HG03025 (cell line): Measurements from ENCODE around the gene SRF.
"Not testable (repeated sequence)": the region's sequence is repeated elsewhere in the genome, so short reads cannot be mapped to it uniquely, and the experiment has no call there.

Source experiments
- ATAC-seq: cut with Tn5 transposase; IDR thresholded peaks from one replicate; pipeline ENCODE4 v1.9.1; 2021; ENCODE audit warnings: mild to moderate bottlenecking, moderate library complexity; ENCODE audit not compliant: unreplicated experiment, low FRiP score

SRF gene

GRCh38 chr6:43170931-43171706 is at the start of gene SRF:
SRF (plus strand) TSS chr6:43171269; CDS start chr6:43171657, 388 bp downstream.
- ATAC-seq: peak; percentile 53

GRCh38 chr6:43122146-43122545 is 48.9 kb upstream of the SRF start:
- ATAC-seq: no peak

- ATAC-seq: no peak
Measured at GRCh38 chr6:43123461-43124314, 47.4 kb upstream of the SRF start.

- ATAC-seq: no peak
Measured at GRCh38 chr6:43124481-43124880, 46.6 kb upstream of the SRF start.

- no peak for ATAC-seq
Measured at GRCh38 chr6:43125119-43125518, 46.0 kb upstream of the SRF start.

- no peak for ATAC-seq
Measured at GRCh38 chr6:43125555-43125954, 45.5 kb upstream of the SRF start.

GRCh38 chr6:43127180-43127579 is 43.9 kb upstream of the SRF start:
- ATAC-seq: no peak

- ATAC-seq: no peak
Measured at GRCh38 chr6:43127877-43128276, 43.2 kb upstream of the SRF start.

GRCh38 chr6:43128926-43129325 is 42.1 kb upstream of the SRF start:
- ATAC-seq: no peak

- no peak for ATAC-seq
Measured at GRCh38 chr6:43129434-43130194, 41.5 kb upstream of the SRF start.

GRCh38 chr6:43130429-43130828 is 40.6 kb upstream of the SRF start:
- ATAC-seq: no peak

- not testable (repeated sequence) for ATAC-seq
Measured at GRCh38 chr6:43131379-43131778, 39.7 kb upstream of the SRF start.

GRCh38 chr6:43138267-43138666 is 32.8 kb upstream of the SRF start:
- no peak for ATAC-seq

- ATAC-seq: not testable (repeated sequence)
Measured at GRCh38 chr6:43139973-43140372, 31.1 kb upstream of the SRF start.

GRCh38 chr6:43141644-43142043 is 29.4 kb upstream of the SRF start:
- no peak for ATAC-seq

GRCh38 chr6:43142101-43142500 is 29.0 kb upstream of the SRF start:
- ATAC-seq: no peak

GRCh38 chr6:43143235-43144128 is 27.6 kb upstream of the SRF start:
- no peak for ATAC-seq

GRCh38 chr6:43144879-43145278 is 26.2 kb upstream of the SRF start:
- ATAC-seq: no peak

GRCh38 chr6:43146261-43146660 is 24.8 kb upstream of the SRF start:
- no peak for ATAC-seq
